Keratinocyte (primary cell): ENCODE results near the gene EHBP1. TPM values are rescaled to one million over a fixed set of nuclear protein-coding genes. Genes with fewer than 3 reads are reported as not detected.

Experiments
- DNase-seq: peaks from one replicate; pipeline ENCODE4 v3.0.0-alpha.2; 2011; ENCODE audit warnings: low read depth, missing footprints, low spot score
- FAIRE-seq: peaks from 2 replicates; lab custom pipeline; 2011; peaks lifted over from hg19 to GRCh38; lab: Jason Lieb, UNC
- H2AFZ ChIP-seq: 2 replicates; pipeline ENCODE4 v1.6.0; 2012; ENCODE audit warnings: low read length, control low read depth, inconsistent platforms; ENCODE audit not compliant: control insufficient read depth
- H3K27ac ChIP-seq: 2 replicates; pipeline ENCODE4 v1.5.1; 2011; ENCODE audit warnings: low read length; ENCODE audit not compliant: control insufficient read depth, insufficient read depth
- H3K27me3 ChIP-seq: 3 replicates; pipeline ENCODE4 v1.6.0; 2011; ENCODE audit warnings: low read length; ENCODE audit not compliant: control insufficient read depth, insufficient read depth; ENCODE audit errors: extremely low read depth
- H3K36me3 ChIP-seq, 2 experiments: 2 replicates in 1 of 2; 3 replicates in 1 of 2; pipeline ENCODE4 v1.5.1; 2011; ENCODE audit warnings: low read length in 2 of 2, mild to moderate bottlenecking in 1 of 2; ENCODE audit not compliant: control insufficient read depth in 2 of 2, insufficient read depth in 2 of 2; ENCODE audit errors: extremely low read depth in 1 of 2
- H3K4me1 ChIP-seq: 3 replicates; pipeline ENCODE4 v1.5.1; 2011; ENCODE audit warnings: low read length; ENCODE audit not compliant: control insufficient read depth, insufficient read depth; ENCODE audit errors: extremely low read depth
- H3K4me2 ChIP-seq: 3 replicates; pipeline ENCODE4 v1.6.0; 2011; ENCODE audit warnings: low read depth, low read length; ENCODE audit not compliant: control insufficient read depth, insufficient read depth; ENCODE audit errors: extremely low read depth
- H3K4me3 ChIP-seq, 3 experiments: fragments of 200-600 bp in 1 of 3; sonication (generic) in 1 of 3; 2 replicates in 2 of 3; 3 replicates in 1 of 3; pipeline ENCODE4 v1.5.1; 2011 to 2016; ENCODE audit warnings: low read length in 3 of 3, mild to moderate bottlenecking in 3 of 3, control low read depth in 2 of 3, inconsistent platforms in 1 of 3, low read depth in 1 of 3, mixed read lengths in 1 of 3, mixed run types in 1 of 3, moderate library complexity in 1 of 3; ENCODE audit not compliant: control insufficient read depth in 2 of 3, insufficient read depth in 2 of 3; ENCODE audit errors: extremely low read depth in 1 of 3
- H3K79me2 ChIP-seq: 2 replicates; pipeline ENCODE4 v1.6.0; 2012; ENCODE audit warnings: low read length; ENCODE audit not compliant: control insufficient read depth, insufficient read depth
- H3K9ac ChIP-seq: 3 replicates; pipeline ENCODE4 v1.6.0; 2011; ENCODE audit warnings: low read length; ENCODE audit not compliant: control insufficient read depth, insufficient read depth; ENCODE audit errors: extremely low read depth
- H3K9me1 ChIP-seq: 3 replicates; pipeline ENCODE4 v1.6.0; 2011; ENCODE audit warnings: low read length; ENCODE audit not compliant: control insufficient read depth, insufficient read depth; ENCODE audit errors: extremely low read depth
- H3K9me3 ChIP-seq: 2 replicates; pipeline ENCODE4 v1.5.1; 2012; ENCODE audit warnings: low read depth, low read length; ENCODE audit not compliant: control insufficient read depth
- H4K20me1 ChIP-seq: 3 replicates; pipeline ENCODE4 v1.6.0; 2011; ENCODE audit warnings: low read length; ENCODE audit not compliant: control insufficient read depth, insufficient read depth; ENCODE audit errors: extremely low read depth
- CTCF ChIP-seq, 3 experiments: IDR thresholded peaks in 1 of 3; conservative IDR thresholded peaks in 1 of 3; optimal IDR thresholded peaks in 1 of 3; 2 replicates in 2 of 3; 3 replicates in 1 of 3; pipeline versions ENCODE3 to v1.5.1; 2011; ENCODE audit warnings: low read length in 3 of 3, mild to moderate bottlenecking in 3 of 3, moderate library complexity in 2 of 3, control low read depth in 1 of 3, inconsistent platforms in 1 of 3; ENCODE audit not compliant: insufficient read depth in 2 of 3; ENCODE audit errors: extremely low read depth in 1 of 3
- EZH2 ChIP-seq: IDR thresholded peaks from one replicate; pipeline ENCODE4 v1.6.1; 2012; ENCODE audit warnings: inconsistent platforms, mild to moderate bottlenecking, low read length, moderate library complexity
- dilution Hi-C: fragments of 300-500 bp; cut with MboI; formaldehyde crosslinking; loops from one replicate; pipeline ENCODE4 v1.7.0; 2020; ENCODE audit warnings: low sequenced_read_pairs; ENCODE audit not compliant: extremely low pct_ligation_motif_present
- polyA plus RNA-seq, 5 experiments: library from polyadenylated mRNA; depleted of rRNA in 3 of 5; stranded (reverse) in 3 of 5; stranded (forward) in 1 of 5; unstranded in 1 of 5; fragments of >200 nt; gene quantifications; 1 replicate in 1 of 5; 2 replicates in 3 of 5; 3 replicates in 1 of 5; pipeline versions ENCODE4 v1.2.1 to v1.2.3, GENCODE V29; 2011 to 2012; ENCODE audit warnings: missing spikeins in 2 of 5, low read depth in 1 of 5, low replicate concordance in 1 of 5

EHBP1 gene
- polyA plus RNA-seq, 1 donor (not counting 4 experiments of a cell fraction or from before 2014, with no cell fraction given) = 59.0 TPM

GRCh38 chr2:62733546-62733945, 28.0 kb downstream of the EHBP1 start:
- FAIRE-seq = no peak
- dilution Hi-C loops = no loop called here

GRCh38 chr2:62736899-62737559, 31.5 kb downstream of the EHBP1 start:
- Histone ChIP-seq H3K4me3 (no peak overlapping the region), H3K9me3 (no peaks in the 10 kb centered on the region), H3K79me2 (peaks cover 88% of the 10 kb centered on the region), H3K9ac (no peak overlapping the region), H2AFZ (no peak overlapping the region), H3K9me1 (no peaks in the 10 kb centered on the region), H3K4me2 (no peak overlapping the region), H4K20me1 (no peaks in the 10 kb centered on the region), H3K27ac (no peak overlapping the region), H3K36me3 (peaks cover 0 to 3% of the 10 kb centered on the region in 2 experiments), H3K4me1 (peaks cover 2% of the 10 kb centered on the region), H3K27me3 (no peaks in the 10 kb centered on the region)
- dilution Hi-C loops = no loop called here
- DNase-seq (no peak), FAIRE-seq (no peak)
- TF ChIP-seq CTCF (optimal IDR thresholded peaks at IDR 0.05 in 1 of 3, IDR thresholded peaks at IDR 0.05 in 1 of 3, conservative IDR thresholded peaks at IDR 0.05 in 1 of 3; ENCODE audit: extremely low read depth in 1 of 3, insufficient read depth in 2 of 3, low read length in 3 of 3) (no peak), EZH2 (no peak)

More at GRCh38 chr2:62733546-62733945, 28.0 kb downstream of the EHBP1 start:
- Histone ChIP-seq H3K9me1 (no peaks in the 10 kb centered on the region), H4K20me1 (no peaks in the 10 kb centered on the region), H3K4me2 (no peak overlapping the region), H3K9me3 (no peaks in the 10 kb centered on the region), H3K79me2 (peaks cover 85% of the 10 kb centered on the region), H3K27me3 (no peaks in the 10 kb centered on the region), H3K27ac (no peak overlapping the region), H3K4me3 (no peak overlapping the region), H2AFZ (no peak overlapping the region), H3K36me3 (peaks cover 0 to 3% of the 10 kb centered on the region in 2 experiments), H3K9ac (no peak overlapping the region), H3K4me1 (no peaks in the 10 kb centered on the region)
- no peak for DNase-seq
- TF ChIP-seq EZH2 (no peak), CTCF (optimal IDR thresholded peaks at IDR 0.05 in 1 of 3, IDR thresholded peaks at IDR 0.05 in 1 of 3, conservative IDR thresholded peaks at IDR 0.05 in 1 of 3; ENCODE audit: extremely low read depth in 1 of 3, insufficient read depth in 2 of 3, low read length in 3 of 3) (no peak)
